GM23338 (cell line): ENCODE measurements around the gene CACNA2D3. TPM values are rescaled to one million over a fixed set of nuclear protein-coding genes. Genes with fewer than 3 reads are reported as not detected.

ENCODE experiments used
- ATAC-seq: fragments of 200-7000 bp; cut with Tn5 transposase; 3 replicates; pipeline ENCODE4 v1.9.1; 2020
- DNase-seq: peaks from one replicate; pipeline ENCODE4 v3.0.0-alpha.2; 2015; ENCODE audit warnings: low spot score
- H2AFZ ChIP-seq: fragments of 200-600 bp; sonication (generic); 2 replicates; pipeline ENCODE4 v1.8.0; 2016; ENCODE audit warnings: antibody characterized with exemption, mild to moderate bottlenecking, moderate library complexity
- H3F3A ChIP-seq: fragments of 200-600 bp; sonication (generic); replicated peaks from 2 replicates; pipeline ENCODE4 v1.8.0; 2017; ENCODE audit warnings: antibody characterized with exemption, mixed run types, low read depth
- H3K27ac ChIP-seq: fragments of 200-600 bp; sonication (generic); 2 replicates; pipeline ENCODE4 v1.6.1; 2016; ENCODE audit warnings: low read depth
- H3K27me3 ChIP-seq: fragments of 200-600 bp; sonication (generic); 2 replicates; pipeline ENCODE4 v1.8.0; 2016; ENCODE audit warnings: mild to moderate bottlenecking, mixed run types, moderate library complexity; ENCODE audit not compliant: insufficient read depth
- H3K36me3 ChIP-seq: fragments of 200-600 bp; sonication (generic); 2 replicates; pipeline ENCODE4 v1.8.0; 2016; ENCODE audit warnings: mild to moderate bottlenecking; ENCODE audit not compliant: insufficient read depth
- H3K4me1 ChIP-seq: fragments of 200-600 bp; sonication (generic); 2 replicates; pipeline ENCODE4 v1.8.0; 2016; ENCODE audit warnings: mild to moderate bottlenecking, moderate library complexity; ENCODE audit not compliant: insufficient read depth
- H3K4me2 ChIP-seq: fragments of 200-600 bp; sonication (generic); 2 replicates; pipeline ENCODE4 v1.7.1; 2017; ENCODE audit warnings: mixed run types
- H3K4me3 ChIP-seq: fragments of 200-600 bp; sonication (generic); 2 replicates; pipeline ENCODE4 v1.6.1; 2016; ENCODE audit warnings: mixed run types
- H3K79me2 ChIP-seq: fragments of 200-600 bp; sonication (generic); replicated peaks from 2 replicates; pipeline ENCODE4 v1.8.0; 2017; ENCODE audit warnings: mild to moderate bottlenecking; ENCODE audit not compliant: insufficient read depth
- H3K9me2 ChIP-seq: fragments of 200-600 bp; sonication (generic); 2 replicates; pipeline ENCODE4 v1.8.0; 2017; ENCODE audit not compliant: insufficient read depth
- H4K20me1 ChIP-seq: fragments of 200-600 bp; sonication (generic); replicated peaks from 2 replicates; pipeline ENCODE4 v1.8.0; 2017; ENCODE audit warnings: mild to moderate bottlenecking; ENCODE audit not compliant: insufficient read depth
- H3K27ac Mint-ChIP-seq: 2 replicates; pipeline ENCODE4 v1.8.0; 2020; ENCODE audit warnings: inconsistent platforms, mild to moderate bottlenecking, moderate library complexity, mixed read lengths
- H3K27me3 Mint-ChIP-seq: 3 replicates; pipeline ENCODE4 v1.8.0; 2022; ENCODE audit warnings: low read depth, mild to moderate bottlenecking, moderate library complexity, mixed read lengths, inconsistent platforms; ENCODE audit not compliant: insufficient read depth, poor library complexity
- H3K36me3 Mint-ChIP-seq: 3 replicates; pipeline ENCODE4 v1.8.0; 2021; ENCODE audit warnings: low read depth, mild to moderate bottlenecking, inconsistent platforms, moderate library complexity, mixed read lengths
- H3K4me1 Mint-ChIP-seq: 3 replicates; pipeline ENCODE4 v1.8.0; 2020; ENCODE audit warnings: mild to moderate bottlenecking, inconsistent platforms, mixed read lengths
- H3K4me3 Mint-ChIP-seq: 3 replicates; pipeline ENCODE4 v1.8.0; 2021; ENCODE audit warnings: moderate library complexity, mild to moderate bottlenecking, inconsistent platforms, mixed read lengths
- H3K9me3 Mint-ChIP-seq: 3 replicates; pipeline ENCODE4 v1.8.0; 2020; ENCODE audit warnings: moderate library complexity, mild to moderate bottlenecking, inconsistent platforms, mixed read lengths
- CREB1 ChIP-seq: fragments of 250-450 bp; sonication (Bioruptor Pico); IDR thresholded peaks from 2 replicates; pipeline ENCODE4 v1.5.0; 2020; ENCODE audit warnings: low read depth, mild to moderate bottlenecking, moderate library complexity
- CTCF ChIP-seq, 2 experiments: fragments of 200-600 bp in 1 of 2; sonication (generic) in 1 of 2; conservative IDR thresholded peaks; 2 replicates each; pipeline versions ENCODE4 v1.5.1 to v1.6.1; 2016 to 2017; ENCODE audit warnings: antibody characterized with exemption in 2 of 2, low read depth in 2 of 2, mild to moderate bottlenecking in 2 of 2, moderate library complexity in 1 of 2
- ETS1 ChIP-seq: IDR thresholded peaks from 2 replicates; pipeline ENCODE4 v1.6.1; 2016; ENCODE audit warnings: antibody characterized with exemption
- EZH2 ChIP-seq: fragments of 200-600 bp; sonication (generic); IDR thresholded peaks from one replicate; pipeline ENCODE4 v1.8.0; 2017; ENCODE audit warnings: antibody characterized with exemption, mild to moderate bottlenecking, low read depth; ENCODE audit not compliant: unreplicated experiment
- EZH2phosphoT487 ChIP-seq: fragments of 200-600 bp; sonication (generic); IDR thresholded peaks from one replicate; pipeline ENCODE4 v1.8.1; 2018; ENCODE audit warnings: antibody characterized with exemption; ENCODE audit not compliant: unreplicated experiment
- JUNB ChIP-seq: IDR thresholded peaks from one replicate; pipeline ENCODE4 v1.6.1; 2016; ENCODE audit warnings: antibody characterized with exemption; ENCODE audit not compliant: unreplicated experiment
- NANOG ChIP-seq: IDR thresholded peaks from 2 replicates; pipeline ENCODE4 v1.6.1; 2016; ENCODE audit warnings: antibody characterized with exemption, borderline replicate concordance
- POLR2AphosphoS5 ChIP-seq: IDR thresholded peaks from 2 replicates; pipeline ENCODE4 v1.6.1; 2016; ENCODE audit warnings: antibody characterized with exemption, low read depth
- REST ChIP-seq: IDR thresholded peaks from one replicate; pipeline ENCODE4 v1.6.1; 2018; ENCODE audit warnings: antibody characterized with exemption; ENCODE audit not compliant: unreplicated experiment
- ZNF114 ChIP-seq: fragments of 250-450 bp; sonication (Bioruptor Pico); IDR thresholded peaks from 2 replicates; pipeline ENCODE4 v1.5.0; 2020; ENCODE audit warnings: mild to moderate bottlenecking, moderate library complexity
- ZNF331 ChIP-seq: fragments of 250-450 bp; sonication (Bioruptor Pico); IDR thresholded peaks from 2 replicates; pipeline ENCODE4 v1.5.0; 2020; ENCODE audit warnings: low read depth, mild to moderate bottlenecking, moderate library complexity
- ZNF462 ChIP-seq: fragments of 250-450 bp; sonication (Bioruptor Pico); IDR thresholded peaks from 2 replicates; pipeline ENCODE4 v1.5.0; 2020; ENCODE audit warnings: mild to moderate bottlenecking, moderate library complexity
- polyA plus RNA-seq: library from polyadenylated mRNA; unstranded; fragments of >200 nt; fragmentation: Nextera tagmentation; extraction: Ambion mirVana; gene quantifications from 2 replicates; pipeline ENCODE4 v1.2.1, GENCODE V29; 2016
- total RNA-seq: library from RNA; depleted of rRNA; stranded (reverse); fragments of >200 nt; shearing (Covaris generic); gene quantifications from 2 replicates; pipeline ENCODE4 v1.2.3, GENCODE V29; 2014

The CACNA2D3 gene
- total and polyA plus RNA-seq, 2 experiments from 2014 or later: 2.2 to 2.3 TPM

GRCh38 chr3:54303517-54304375, 181.4 kb downstream of the CACNA2D3 start:
- Mint-ChIP-seq H3K4me1 (peaks cover 3% of the 10 kb centered on the region), H3K27me3 (no peaks in the 10 kb centered on the region), H3K27ac (no peak overlapping the region), H3K36me3 (no peaks in the 10 kb centered on the region), H3K4me3 (no peak overlapping the region), H3K9me3 (no peaks in the 10 kb centered on the region)
- Histone ChIP-seq H4K20me1 (no peaks in the 10 kb centered on the region), H3K27ac (no peak overlapping the region), H2AFZ (no peak overlapping the region), H3K9me2 (no peaks in the 10 kb centered on the region), H3F3A (no peaks in the 10 kb centered on the region), H3K4me1 (no peaks in the 10 kb centered on the region; the same call in 1 of the 2 replicates), H3K79me2 (no peaks in the 10 kb centered on the region), H3K4me3 (no peak overlapping the region), H3K4me2 (no peak overlapping the region), H3K27me3 (no peaks in the 10 kb centered on the region), H3K36me3 (no peaks in the 10 kb centered on the region)
- DNase-seq (no peak), ATAC-seq (peak; percentile 74)
- TF ChIP-seq NANOG (no peak), REST (no peak), ZNF114 (CRISPR knock-in tag) (no peak), ZNF331 (CRISPR knock-in tag) (no peak), CREB1 (CRISPR knock-in tag) (no peak), JUNB (no peak), EZH2phosphoT487 (no peak), POLR2AphosphoS5 (no peak), EZH2 (no peak), ZNF462 (CRISPR knock-in tag) (no peak), CTCF (conservative IDR thresholded peaks at IDR 0.05; ENCODE audit: low read depth in 2 of 2) (no peak), ETS1 (no peak)
